ENCODE data around the gene SMIM5. TPM values are rescaled to one million over a fixed set of nuclear protein-coding genes. Genes with fewer than 3 reads are reported as not detected.

Gene SMIM5
- total RNA-seq, 1 experiment from 2014 or later = not detected

GRCh38 chr17:75596320-75597087 lies 36.7 kb upstream of the SMIM5 start:
- in situ Hi-C loops (cut with HindIII; ENCODE audit: low pct_unique_long_range_greater_than_20kb, low sequenced_read_pairs) = no loop called here

GRCh38 chr17:75601057-75601987 lies 31.9 kb upstream of the SMIM5 start:
- in situ Hi-C loops (cut with HindIII; ENCODE audit: low pct_unique_long_range_greater_than_20kb, low sequenced_read_pairs) = no loop called here
- DNase-seq (ENCODE audit: low read depth, low spot score) = peak; percentile 93

More at GRCh38 chr17:75596320-75597087, 36.7 kb upstream of the SMIM5 start:
- DNase-seq (ENCODE audit: low read depth, low spot score) = no peak

- no peak for DNase-seq (ENCODE audit: low read depth, low spot score)
- in situ Hi-C loops (cut with HindIII; ENCODE audit: low pct_unique_long_range_greater_than_20kb, low sequenced_read_pairs) = no loop called here
Measured at GRCh38 chr17:75602644-75603043, 30.6 kb upstream of the SMIM5 start.

GRCh38 chr17:75603123-75603522 lies 30.1 kb upstream of the SMIM5 start:
- in situ Hi-C loops (cut with HindIII; ENCODE audit: low pct_unique_long_range_greater_than_20kb, low sequenced_read_pairs) = no loop called here
- no peak for DNase-seq (ENCODE audit: low read depth, low spot score)

GRCh38 chr17:75604034-75604695 lies 29.1 kb upstream of the SMIM5 start:
- in situ Hi-C loops (cut with HindIII; ENCODE audit: low pct_unique_long_range_greater_than_20kb, low sequenced_read_pairs) = no loop called here
- no peak for DNase-seq (ENCODE audit: low read depth, low spot score)

- in situ Hi-C loops (cut with HindIII; ENCODE audit: low pct_unique_long_range_greater_than_20kb, low sequenced_read_pairs) = no loop called here
- no peak for DNase-seq (ENCODE audit: low read depth, low spot score)
Measured at GRCh38 chr17:75605790-75606189, 27.4 kb upstream of the SMIM5 start.

- no peak for DNase-seq (ENCODE audit: low read depth, low spot score)
- in situ Hi-C loops (cut with HindIII; ENCODE audit: low pct_unique_long_range_greater_than_20kb, low sequenced_read_pairs) = no loop called here
Measured at GRCh38 chr17:75607086-75607485, 26.1 kb upstream of the SMIM5 start.

GRCh38 chr17:75610103-75610984 lies 22.9 kb upstream of the SMIM5 start:
- DNase-seq (ENCODE audit: low read depth, low spot score) = peak; percentile 28
- in situ Hi-C loops (cut with HindIII; ENCODE audit: low pct_unique_long_range_greater_than_20kb, low sequenced_read_pairs) = no loop called here

- DNase-seq (ENCODE audit: low read depth, low spot score) = no peak
- in situ Hi-C loops (cut with HindIII; ENCODE audit: low pct_unique_long_range_greater_than_20kb, low sequenced_read_pairs) = no loop called here
Measured at GRCh38 chr17:75611851-75612429, 21.3 kb upstream of the SMIM5 start.

GRCh38 chr17:75612906-75613626 lies 20.2 kb upstream of the SMIM5 start:
- DNase-seq (ENCODE audit: low read depth, low spot score) = no peak
- in situ Hi-C loops (cut with HindIII; ENCODE audit: low pct_unique_long_range_greater_than_20kb, low sequenced_read_pairs) = no loop called here

GRCh38 chr17:75614006-75614405 lies 19.2 kb upstream of the SMIM5 start:
- DNase-seq (ENCODE audit: low read depth, low spot score) = peak; percentile 43
- in situ Hi-C loops (cut with HindIII; ENCODE audit: low pct_unique_long_range_greater_than_20kb, low sequenced_read_pairs) = no loop called here

- DNase-seq (ENCODE audit: low read depth, low spot score) = no peak
- in situ Hi-C loops (cut with HindIII; ENCODE audit: low pct_unique_long_range_greater_than_20kb, low sequenced_read_pairs) = no loop called here
Measured at GRCh38 chr17:75614556-75615270, 18.5 kb upstream of the SMIM5 start.

GRCh38 chr17:75615301-75615700 lies 17.9 kb upstream of the SMIM5 start:
- in situ Hi-C loops (cut with HindIII; ENCODE audit: low pct_unique_long_range_greater_than_20kb, low sequenced_read_pairs) = no loop called here
- DNase-seq (ENCODE audit: low read depth, low spot score) = no peak

GRCh38 chr17:75616521-75617122 lies 16.6 kb upstream of the SMIM5 start:
- no peak for DNase-seq (ENCODE audit: low read depth, low spot score)
- in situ Hi-C loops (cut with HindIII; ENCODE audit: low pct_unique_long_range_greater_than_20kb, low sequenced_read_pairs) = no loop called here

GRCh38 chr17:75617218-75617617 lies 16.0 kb upstream of the SMIM5 start:
- DNase-seq (ENCODE audit: low read depth, low spot score) = no peak
- in situ Hi-C loops (cut with HindIII; ENCODE audit: low pct_unique_long_range_greater_than_20kb, low sequenced_read_pairs) = no loop called here
